ENCODE measurements around the gene KLRC3. TPM values are rescaled to one million over a fixed set of nuclear protein-coding genes. Genes with fewer than 3 reads are reported as not detected.
A peak's percentile ranks its signal among the peaks of the same experiment; 100 is the strongest.
"Not testable (repeated sequence)": the region's sequence is repeated elsewhere in the genome, so short reads cannot be mapped to it uniquely, and the experiment has no call there.

The KLRC3 gene
- total RNA-seq, 2 donors from 2014 or later, result not detected

DNA sequence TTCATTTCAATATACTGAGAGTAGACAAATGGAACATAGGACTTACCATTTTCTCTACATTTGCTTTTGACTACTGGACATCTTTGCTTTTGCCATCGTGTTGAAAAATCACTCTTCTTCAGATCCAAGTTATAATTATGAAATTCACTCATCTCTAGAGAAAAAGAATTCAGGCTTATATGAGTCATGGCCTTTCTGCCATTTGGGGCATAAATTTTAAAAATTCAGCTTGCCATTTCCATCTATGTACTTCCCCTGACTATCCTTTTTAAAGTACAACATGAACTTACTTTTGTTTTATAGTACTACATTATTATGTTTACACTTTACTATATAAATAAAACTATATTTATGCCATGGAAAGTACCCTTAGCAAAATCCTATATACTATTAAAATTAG is 33.5 kb downstream of the KLRC3 start:
- Histone ChIP-seq H3K27ac (no peak overlapping the region), H3K27me3 (no peaks in the 10 kb centered on the region), H3K9me3 (no peaks in the 10 kb centered on the region), H3K36me3 (replicated peaks in 1 of 2; ENCODE audit: insufficient read depth in 1 of 2, low read depth in 2 of 2) (no peaks in the 10 kb centered on the region), H3K4me1 (peaks cover 11% of the 10 kb centered on the region), H3K4me3 (no peak overlapping the region)
- ATAC-seq (no peak), DNase-seq (no peak)
- TF ChIP-seq, protein P1, sequence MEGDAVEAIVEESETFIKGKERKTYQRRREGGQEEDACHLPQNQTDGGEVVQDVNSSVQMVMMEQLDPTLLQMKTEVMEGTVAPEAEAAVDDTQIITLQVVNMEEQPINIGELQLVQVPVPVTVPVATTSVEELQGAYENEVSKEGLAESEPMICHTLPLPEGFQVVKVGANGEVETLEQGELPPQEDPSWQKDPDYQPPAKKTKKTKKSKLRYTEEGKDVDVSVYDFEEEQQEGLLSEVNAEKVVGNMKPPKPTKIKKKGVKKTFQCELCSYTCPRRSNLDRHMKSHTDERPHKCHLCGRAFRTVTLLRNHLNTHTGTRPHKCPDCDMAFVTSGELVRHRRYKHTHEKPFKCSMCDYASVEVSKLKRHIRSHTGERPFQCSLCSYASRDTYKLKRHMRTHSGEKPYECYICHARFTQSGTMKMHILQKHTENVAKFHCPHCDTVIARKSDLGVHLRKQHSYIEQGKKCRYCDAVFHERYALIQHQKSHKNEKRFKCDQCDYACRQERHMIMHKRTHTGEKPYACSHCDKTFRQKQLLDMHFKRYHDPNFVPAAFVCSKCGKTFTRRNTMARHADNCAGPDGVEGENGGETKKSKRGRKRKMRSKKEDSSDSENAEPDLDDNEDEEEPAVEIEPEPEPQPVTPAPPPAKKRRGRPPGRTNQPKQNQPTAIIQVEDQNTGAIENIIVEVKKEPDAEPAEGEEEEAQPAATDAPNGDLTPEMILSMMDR (IDR thresholded peaks at IDR 0.05), result no peak
- 58 to 75% methylated on average over 1 of the region's 1 CpG for WGBS, 2 donors
- intact Hi-C loops (cut with DNase I), result no loop called here

DNA sequence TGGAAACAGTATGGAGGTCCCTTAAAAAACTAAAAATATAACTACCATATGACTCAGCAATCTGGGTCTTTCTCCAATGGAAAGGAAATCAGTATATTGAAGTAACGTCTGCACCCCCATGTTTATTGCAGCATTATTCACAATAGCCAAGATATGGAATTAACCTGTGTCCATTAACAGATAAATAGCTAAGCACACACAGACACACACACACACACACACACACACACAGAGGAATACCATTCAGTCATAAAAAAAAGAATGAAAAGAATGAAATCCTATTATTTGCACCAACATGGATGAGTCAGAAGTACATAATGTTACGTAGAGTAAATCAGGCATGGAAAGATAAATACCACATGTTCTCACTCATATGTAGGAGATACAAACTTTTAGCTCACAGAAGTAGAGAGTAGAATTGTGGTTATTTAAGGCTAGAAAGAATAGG is 35.2 kb downstream of the KLRC3 start:
- WGBS, 2 donors, result 58 to 68% methylated on average over 2 of the region's 2 CpGs
- Histone ChIP-seq H3K27me3 (no peaks in the 10 kb centered on the region), H3K4me3 (no peak overlapping the region), H3K9me3 (no peaks in the 10 kb centered on the region), H3K36me3 (replicated peaks in 1 of 2; ENCODE audit: insufficient read depth in 1 of 2, low read depth in 2 of 2) (no peaks in the 10 kb centered on the region), H3K4me1 (peaks cover 13% of the 10 kb centered on the region), H3K27ac (no peak overlapping the region)
- TF ChIP-seq, protein P1 (IDR thresholded peaks at IDR 0.05), result no peak
- no peak for TF ChIP-seq POLR2A (IDR thresholded peaks at IDR 0.05)
- no peak for ATAC-seq
- DNase-seq, result no peak
- intact Hi-C loops (cut with DNase I), result no loop called here

DNA sequence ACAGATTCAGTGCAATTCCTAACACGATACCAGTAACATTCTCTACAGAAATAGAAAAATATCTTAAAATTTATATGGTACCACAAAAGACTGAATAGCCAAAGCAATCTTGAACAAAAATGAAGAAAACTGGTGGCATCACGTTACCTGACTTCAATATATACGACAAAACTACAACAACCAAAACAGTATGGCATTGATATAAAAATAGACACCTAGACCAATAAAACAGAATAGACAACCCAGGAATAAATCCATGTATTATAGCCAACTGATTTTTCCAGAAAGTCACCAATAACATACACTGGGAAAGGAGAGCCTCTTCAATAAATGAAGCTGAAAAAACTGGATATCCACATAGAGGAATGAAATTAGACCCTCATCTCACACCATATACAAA is 36.2 kb downstream of the KLRC3 start:
- TF ChIP-seq, protein P1 (IDR thresholded peaks at IDR 0.05), result no peak
- no peak for TF ChIP-seq POLR2A (IDR thresholded peaks at IDR 0.05)
- ATAC-seq, result no peak
- no peak for DNase-seq
- H3K27me3 ChIP-seq, result no peaks in the 10 kb centered on the region
- 92% methylated on average over 3 of the region's 3 CpGs for WGBS, 2 donors
- H3K36me3 ChIP-seq (replicated peaks in 1 of 2; ENCODE audit: insufficient read depth in 1 of 2, low read depth in 2 of 2), result no peaks in the 10 kb centered on the region
- H3K9me3 ChIP-seq, result no peaks in the 10 kb centered on the region
- H3K27ac ChIP-seq, result no peak overlapping the region
- peaks cover 13% of the 10 kb centered on the region for H3K4me1 ChIP-seq
- intact Hi-C loops (cut with DNase I), result no loop called here
- H3K4me3 ChIP-seq, result no peak overlapping the region

DNA sequence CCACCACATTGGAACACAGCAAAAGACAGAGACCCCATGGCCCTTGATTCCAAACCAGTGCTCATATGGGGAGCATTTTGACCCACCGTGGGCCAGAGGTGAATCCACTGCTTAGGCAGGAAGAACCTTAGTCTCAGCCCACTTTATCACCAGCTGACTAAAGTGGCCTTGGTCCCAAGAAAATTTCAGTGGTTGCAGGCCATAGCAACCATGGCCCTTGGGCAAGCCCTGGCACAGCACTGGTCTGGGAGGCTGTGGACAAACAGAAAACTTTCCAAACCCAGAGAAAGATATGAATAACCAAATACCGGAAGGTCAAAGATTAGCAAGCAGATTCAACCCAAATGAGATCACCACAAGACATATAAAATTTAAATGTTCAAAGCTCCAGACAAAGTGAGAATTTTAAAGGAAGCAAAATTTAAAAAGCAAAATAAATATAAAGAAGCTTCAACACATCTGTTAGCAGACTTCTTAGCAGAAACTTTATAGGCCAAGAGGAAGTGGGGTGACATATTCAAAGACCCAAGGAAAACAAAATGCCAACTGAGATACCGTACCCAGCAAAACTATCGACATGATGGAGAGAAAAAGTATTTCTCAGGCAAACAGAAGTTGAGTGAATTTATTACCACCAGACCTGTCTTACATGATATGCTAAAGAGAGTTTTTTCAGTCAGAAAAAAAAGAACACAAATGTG is 38.3 kb downstream of the KLRC3 start:
- Histone ChIP-seq H3K4me1 (peaks cover 13% of the 10 kb centered on the region), H3K9me3 (no peaks in the 10 kb centered on the region), H3K27ac (no peak overlapping the region), H3K4me3 (no peak overlapping the region), H3K27me3 (no peaks in the 10 kb centered on the region), H3K36me3 (replicated peaks in 1 of 2; ENCODE audit: insufficient read depth in 1 of 2, low read depth in 2 of 2) (no peaks in the 10 kb centered on the region)
- WGBS, 2 donors, result 46 to 48% methylated on average over 4 of the region's 4 CpGs
- no peak for DNase-seq
- TF ChIP-seq, protein P1 (IDR thresholded peaks at IDR 0.05), result no peak
- no peak for TF ChIP-seq POLR2A (IDR thresholded peaks at IDR 0.05)
- intact Hi-C loops (cut with DNase I), result no loop called here
- ATAC-seq, result peak; percentile 60

DNA sequence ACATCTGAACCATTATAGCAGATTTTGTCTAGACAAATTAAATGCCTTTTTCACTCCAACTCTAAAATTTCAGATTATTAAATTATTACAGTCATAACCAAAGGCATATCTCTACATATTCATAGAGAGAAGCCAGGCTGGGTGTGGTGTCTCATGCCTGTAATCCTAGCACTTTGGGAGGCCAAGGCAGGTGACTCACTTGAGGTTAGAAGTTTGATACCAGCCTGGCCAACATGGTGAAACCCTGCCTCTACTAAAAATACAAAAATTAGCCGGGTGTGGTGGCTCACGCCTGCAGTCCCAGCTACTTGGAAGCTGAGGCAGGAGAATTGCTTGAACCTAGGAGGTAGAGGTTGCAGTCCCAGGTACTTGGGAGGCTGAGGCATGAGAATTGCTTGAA is 41.7 kb downstream of the KLRC3 start:
- H3K27me3 ChIP-seq; H3K4me3 ChIP-seq; H3K36me3 ChIP-seq (replicated peaks in 1 of 2; ENCODE audit: insufficient read depth in 1 of 2, low read depth in 2 of 2); H3K27ac ChIP-seq; intact Hi-C loops (cut with DNase I); H3K9me3 ChIP-seq; ATAC-seq; DNase-seq: not testable (repeated sequence)
- H3K4me1 ChIP-seq, result peaks cover 13% of the 10 kb centered on the region
- 77 to 100% methylated on average over 2 of the region's 2 CpGs for WGBS, 2 donors
